NCI-H82 (cell line): ENCODE data around the gene SRXN1.

Experiments used
- DNase-seq: peaks from one replicate; lab custom pipeline; 2025; lab: John Stamatoyannopoulos, UW

Gene SRXN1

DNA sequence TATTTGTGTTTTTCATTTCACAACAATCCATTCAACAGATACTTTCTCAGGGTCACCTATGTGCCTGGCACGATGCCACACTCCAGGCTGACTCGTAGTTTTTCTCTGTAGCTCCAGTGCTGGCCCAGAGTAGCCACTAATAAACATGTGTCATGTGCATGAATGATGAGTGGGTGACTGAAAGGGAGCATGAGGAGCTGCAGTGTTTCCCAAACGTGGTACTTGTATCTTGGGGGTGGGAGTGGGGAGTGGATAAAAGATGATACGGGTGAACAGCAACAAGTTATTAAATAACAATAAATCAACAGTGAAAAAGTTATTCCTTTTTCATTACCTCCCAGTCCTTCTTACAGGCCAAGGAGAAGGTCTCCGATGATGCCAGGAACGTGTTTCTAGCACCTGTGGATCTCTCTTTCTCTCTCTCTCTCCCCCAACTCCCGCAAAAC, 17.1 kb downstream of the SRXN1 start:
- DNase-seq = peak; percentile 23

DNA sequence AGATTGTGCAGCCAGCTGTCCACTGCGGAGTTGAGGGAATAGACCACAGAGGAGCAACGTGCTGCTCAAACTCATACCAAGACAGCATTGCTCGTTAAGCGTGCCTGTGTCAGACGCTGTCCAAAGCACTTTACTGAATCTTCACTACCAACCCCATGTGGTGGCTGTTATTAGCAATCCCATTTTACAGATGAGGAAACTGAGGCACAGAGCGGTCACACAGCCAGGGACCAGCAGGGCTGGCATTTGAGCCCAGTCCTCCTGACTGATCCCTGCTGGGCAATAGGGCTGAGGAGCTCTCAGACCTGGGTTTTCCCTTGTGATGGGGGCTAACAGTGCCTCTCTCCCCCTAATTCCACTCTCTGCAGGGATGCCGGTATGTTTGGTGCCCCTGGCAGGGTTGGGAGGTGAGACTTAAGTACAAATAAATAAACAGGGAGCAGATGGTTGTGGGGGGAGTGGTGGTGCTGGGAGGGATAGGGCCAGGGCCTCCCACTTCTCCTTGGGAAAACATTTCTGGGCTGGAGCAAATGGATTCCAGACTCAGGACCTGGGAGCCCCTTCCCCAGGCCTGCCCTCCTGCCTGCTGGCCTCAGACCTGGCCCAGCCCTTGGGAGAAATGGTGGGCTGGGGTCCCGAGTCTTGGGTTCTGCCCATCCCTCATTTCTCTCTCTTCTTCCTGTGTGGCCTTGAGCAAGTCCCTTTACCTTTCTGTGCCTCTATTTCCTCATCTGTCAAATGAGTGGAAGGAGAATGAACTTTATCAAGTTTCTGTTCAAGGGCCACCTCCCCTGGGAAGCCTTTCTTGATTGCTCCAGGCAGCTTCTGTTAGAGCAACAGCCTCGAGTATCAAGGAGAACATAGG, 17.7 kb downstream of the SRXN1 start:
- DNase-seq = peak; percentile 88

DNA sequence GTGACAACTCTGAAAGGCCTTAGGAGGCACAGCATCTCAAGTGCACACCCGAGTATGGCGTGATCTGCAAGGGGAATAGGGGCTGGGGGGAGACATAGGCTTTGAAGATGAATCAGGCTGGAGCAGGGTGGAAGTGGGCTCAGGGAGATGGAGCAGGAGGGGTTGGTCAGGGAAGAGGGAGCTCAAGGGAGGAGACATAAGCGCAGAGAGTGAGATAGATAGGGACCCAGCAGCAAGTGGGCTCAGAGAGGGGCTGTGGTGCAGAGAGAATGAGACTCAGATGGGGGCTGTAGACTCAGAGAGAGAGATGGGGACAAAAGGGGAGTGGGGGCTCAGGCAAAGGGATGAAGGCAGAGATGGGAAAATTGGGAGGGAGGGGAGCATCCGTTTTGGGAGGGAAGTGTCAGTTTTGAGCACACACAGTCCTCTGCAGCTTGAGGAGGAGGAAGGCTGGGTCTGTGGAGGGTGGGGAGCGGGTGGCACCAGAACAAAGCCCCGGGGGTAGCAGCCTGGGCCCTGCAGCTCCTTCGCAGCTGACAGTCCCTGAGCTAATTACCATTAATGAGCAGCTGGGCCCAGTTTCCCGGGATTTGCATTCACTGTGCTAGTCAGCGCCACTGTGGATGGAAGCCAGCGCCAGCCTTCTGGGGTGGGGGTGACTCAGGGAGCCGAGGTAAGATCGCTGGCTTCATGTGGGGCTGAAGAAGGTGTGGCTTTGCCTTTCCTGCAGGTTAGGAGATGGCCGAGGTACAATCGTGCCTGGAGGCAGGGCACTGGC, 18.7 kb downstream of the SRXN1 start:
- peak; percentile 95 for DNase-seq

DNA sequence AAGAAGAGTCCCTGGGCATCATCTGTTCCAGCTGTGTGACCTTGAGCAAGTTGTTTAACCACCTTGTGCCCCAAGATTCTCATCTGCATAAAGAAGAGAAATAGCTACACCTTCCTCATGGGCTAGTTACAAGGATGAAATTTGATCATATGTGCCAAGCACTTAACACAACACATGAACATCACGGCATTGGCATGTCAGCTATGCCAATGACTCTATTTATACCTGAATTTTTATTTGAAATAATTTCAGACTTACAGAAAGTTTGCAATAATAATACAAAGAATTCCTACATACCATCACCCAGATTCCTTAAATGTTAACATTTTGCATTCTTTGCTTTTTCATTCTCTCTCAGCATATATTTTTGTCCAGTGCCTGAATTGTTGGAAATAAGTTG, 21.9 kb downstream of the SRXN1 start:
- DNase-seq = no peak

DNA sequence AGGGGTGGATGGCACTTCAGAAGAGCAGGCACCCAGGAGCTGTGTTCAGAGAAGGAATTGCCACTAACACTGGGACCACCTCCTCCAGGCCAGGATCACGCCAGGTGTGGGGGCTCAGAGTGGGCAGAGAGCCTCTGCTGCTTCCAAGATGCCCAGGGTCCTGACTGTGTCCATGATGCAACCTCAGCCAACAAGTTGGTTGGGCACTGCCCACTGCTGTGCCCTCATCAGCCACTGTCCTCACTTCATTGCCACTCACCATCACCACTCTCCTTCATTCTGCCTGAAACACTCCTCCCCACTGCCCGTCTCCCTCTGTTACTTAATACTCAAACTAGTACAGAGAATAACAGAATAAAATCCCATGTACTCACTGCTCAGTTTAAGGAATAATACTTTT, 26.4 kb downstream of the SRXN1 start:
- DNase-seq = no peak

DNA sequence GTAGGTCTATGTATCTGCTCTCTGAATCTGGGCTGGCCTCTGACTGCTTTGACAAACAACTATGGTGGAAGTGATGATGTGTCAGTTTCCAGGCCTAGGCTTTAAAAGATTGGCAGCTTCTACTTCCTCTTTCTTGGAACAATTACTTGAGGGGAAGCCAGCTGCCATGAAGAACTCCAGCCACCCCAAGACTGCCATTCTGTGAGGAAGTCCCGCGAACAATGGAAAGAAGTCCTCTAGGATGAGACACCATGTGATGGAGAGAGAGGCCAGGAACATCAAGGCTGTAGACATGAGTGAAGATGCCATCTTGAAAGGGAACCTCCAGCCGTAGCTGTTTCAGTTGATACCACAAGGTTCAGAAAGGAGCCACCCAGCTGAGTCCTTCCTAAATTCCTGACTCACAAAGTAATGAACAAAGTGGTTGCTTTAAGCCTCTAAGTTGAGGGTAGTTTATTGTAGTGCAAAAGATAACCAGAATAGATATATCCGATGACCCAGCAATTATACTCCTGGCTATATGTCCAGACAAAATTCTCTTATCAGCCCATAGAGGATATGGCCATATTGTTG, 27.6 kb downstream of the SRXN1 start:
- no peak for DNase-seq

DNA sequence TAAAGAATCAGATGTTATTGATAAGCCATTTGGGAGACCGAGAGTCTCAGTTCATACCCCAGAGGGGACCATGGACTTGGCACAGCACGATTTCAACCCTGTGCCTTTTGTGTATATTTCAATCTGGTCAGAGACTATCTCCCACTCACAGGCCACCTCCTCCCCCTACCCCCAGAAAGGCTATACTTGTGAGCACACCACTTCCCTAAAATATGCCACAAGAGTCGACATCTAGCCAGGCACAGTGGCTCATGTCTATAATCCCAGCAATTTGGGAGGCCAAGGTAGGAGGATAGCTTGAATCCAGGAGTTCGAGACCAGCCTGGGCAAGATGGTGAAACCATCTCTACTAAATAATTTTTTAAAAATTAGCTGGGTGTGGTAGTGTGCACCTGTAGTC, 29.3 kb downstream of the SRXN1 start:
- DNase-seq = no peak

DNA sequence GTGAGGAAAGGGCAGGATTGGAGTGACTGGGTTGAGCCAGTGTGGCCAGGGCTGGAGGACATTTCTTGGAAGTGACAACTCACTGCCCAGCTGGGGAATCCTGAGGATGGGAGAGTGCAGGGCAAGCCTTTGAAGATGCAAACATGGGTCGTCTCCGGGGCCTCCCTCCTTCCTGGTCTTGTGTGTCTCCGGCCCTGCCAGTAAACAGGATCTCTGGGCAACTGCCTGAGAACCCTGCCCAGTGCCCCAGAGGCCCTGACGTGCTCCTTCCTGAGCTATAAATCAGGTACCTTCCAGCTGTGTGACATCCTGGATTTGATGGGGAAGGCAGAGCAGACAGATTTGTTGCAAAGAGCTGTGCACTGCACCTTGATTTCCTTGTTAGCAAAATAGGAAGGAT, 30.0 kb downstream of the SRXN1 start:
- no peak for DNase-seq

DNA sequence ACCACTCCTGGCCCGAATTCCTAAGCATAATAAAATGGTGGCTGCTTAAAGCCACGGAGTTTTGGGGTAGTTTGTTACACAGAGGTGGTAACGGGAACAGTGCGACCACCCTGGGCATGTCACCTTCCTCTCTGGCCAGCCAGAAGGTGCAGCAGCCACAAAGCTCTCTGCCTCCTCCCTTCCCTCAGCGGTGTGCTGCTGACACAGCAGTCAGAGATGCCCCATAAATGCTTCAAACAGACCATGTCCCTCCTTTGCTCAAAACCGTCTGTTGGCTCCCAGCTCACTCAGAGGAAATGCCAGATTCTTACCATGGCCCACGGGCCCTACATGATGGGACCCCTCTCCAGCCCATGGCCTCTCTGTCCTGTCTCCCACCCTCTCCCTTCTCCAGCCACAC, 30.8 kb downstream of the SRXN1 start:
- DNase-seq = no peak

DNA sequence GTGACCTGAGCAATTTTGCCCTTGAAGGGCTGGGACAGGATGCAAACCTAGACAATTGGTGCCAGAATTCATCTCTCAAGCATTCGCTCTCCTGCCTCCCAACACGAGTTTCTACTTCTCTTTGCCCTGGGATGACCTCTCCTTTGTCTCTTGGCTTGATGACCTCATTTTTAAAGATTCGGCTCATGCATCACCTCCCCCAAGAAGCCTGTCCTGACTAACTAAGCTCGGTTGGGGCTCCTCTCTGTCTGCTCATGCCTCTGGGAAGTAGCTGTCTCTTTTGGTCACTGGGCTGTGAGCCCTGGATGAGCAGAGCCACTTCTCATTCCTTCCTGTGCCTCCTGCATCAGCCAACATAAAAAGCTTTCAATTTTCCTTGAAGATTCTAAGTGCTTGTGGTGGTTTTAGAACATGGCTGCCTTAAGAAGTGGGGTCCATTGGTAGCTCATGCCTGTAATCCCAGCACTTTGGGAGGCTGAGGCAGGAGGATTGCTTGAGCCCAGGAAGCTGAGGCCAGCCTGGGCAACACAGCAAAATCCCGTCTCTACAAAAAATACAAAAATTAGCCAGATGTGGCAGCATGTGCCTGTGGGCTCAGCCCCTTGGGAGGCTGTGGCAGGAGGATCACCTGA, 31.8 kb downstream of the SRXN1 start:
- DNase-seq = no peak

DNA sequence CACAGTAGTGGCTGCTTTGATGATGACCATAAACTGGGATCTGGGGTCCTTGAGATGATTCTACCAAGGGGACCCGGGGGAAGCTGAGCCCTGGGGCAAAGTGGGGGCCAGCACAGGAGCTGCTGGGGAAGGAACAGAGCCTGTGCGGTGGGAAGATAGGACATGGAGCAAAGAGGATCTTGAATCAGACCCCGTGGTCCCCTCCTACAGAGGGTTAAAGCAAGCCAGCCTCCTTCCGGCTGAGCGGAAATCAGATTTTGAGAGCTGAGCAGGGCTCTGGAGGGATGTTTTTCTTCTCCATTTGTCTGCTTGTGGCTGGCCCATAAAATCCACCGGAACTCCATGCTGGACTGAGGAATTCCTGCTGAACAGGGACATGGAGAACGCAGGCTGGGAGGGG, 32.8 kb downstream of the SRXN1 start:
- DNase-seq = no peak

DNA sequence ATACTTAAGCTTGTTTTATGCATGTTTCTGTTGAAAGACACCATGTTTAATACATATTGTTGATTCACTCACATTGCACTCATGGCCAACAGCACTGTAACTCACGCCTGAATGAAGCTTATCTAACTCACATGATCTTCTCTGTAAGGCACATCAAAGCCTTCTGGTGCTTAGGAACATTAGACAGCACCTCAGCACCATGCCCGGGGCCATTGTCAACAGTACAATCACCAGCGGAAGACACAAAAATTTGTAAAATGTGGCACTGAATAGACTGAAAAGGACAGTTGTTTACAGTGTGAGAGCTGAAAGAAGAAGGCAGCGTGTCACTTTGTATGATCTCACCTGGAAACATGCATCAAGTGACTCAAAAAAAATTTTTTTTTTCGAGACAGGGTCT, 34.0 kb downstream of the SRXN1 start:
- no peak for DNase-seq

DNA sequence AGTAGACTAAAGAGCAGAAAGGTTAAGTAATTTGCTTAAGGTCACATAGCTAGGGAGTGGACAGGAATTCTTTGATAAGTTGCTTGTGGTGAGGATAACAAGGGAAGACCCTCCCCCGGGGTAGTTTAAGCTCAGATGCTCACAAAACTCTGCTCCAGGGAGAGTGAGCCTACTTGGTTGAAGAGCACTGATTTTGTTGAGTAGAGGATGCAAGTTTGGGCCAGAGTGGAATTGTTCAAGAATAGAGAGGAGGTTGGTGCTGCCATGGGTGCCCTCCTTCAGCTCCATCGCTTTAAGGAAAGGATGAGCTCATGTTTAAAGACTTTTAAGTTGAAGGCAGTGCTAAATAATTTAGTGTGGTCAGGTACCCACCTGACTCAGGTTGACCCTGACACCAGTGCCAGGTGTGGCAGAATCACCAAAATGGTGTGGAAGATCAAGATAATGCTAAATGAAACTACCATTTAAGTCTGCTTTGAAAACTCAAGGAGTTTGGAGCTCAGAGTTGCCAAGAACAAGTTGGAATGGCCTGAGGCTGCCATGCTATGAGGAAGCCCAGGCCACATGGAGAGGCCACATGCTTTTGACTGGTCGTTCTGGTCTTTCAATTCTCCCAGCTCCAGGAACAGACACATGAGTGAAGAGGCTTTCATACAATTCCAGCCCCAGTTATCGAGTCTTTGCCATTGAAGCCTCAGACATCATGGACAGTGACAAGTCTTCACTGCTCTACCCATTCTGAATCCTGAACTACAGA, 34.9 kb downstream of the SRXN1 start:
- DNase-seq = no peak

DNA sequence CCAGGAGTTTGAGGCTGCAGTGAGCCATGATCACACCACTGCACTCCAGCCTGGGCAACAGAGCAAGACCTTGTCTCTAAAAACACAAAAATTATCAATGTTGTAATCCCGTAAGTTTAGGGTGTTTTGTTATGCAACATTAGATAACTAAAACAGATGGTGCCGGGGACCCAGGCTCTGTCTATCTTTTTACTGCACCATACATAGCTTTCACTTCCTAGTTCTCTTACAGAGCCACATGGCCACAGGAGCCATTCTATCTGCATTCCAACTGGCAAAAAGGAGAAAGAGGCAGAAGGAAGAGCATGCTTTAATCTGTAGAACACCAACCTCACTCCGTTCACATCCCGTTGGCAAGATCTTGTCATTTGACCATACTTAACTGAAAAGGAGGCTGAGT, 37.5 kb downstream of the SRXN1 start:
- no peak for DNase-seq

DNA sequence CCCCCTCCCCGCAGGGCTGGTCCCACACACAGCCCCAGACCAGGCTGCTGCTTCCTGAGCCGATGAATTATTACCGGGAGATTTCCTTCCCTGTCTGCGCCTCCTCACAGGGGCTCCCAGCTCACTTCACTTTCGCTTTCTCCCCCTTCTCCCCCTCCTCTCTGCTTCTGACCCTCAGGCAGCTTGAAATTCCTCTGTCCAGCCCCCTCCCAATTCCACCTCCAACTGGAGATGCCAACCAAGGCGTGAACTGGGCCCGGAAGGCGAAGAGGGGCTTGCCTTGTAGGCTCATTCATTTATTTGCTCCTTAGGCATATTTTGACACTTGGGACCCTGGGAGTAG, 41.2 kb downstream of the SRXN1 start:
- no peak for DNase-seq

DNA sequence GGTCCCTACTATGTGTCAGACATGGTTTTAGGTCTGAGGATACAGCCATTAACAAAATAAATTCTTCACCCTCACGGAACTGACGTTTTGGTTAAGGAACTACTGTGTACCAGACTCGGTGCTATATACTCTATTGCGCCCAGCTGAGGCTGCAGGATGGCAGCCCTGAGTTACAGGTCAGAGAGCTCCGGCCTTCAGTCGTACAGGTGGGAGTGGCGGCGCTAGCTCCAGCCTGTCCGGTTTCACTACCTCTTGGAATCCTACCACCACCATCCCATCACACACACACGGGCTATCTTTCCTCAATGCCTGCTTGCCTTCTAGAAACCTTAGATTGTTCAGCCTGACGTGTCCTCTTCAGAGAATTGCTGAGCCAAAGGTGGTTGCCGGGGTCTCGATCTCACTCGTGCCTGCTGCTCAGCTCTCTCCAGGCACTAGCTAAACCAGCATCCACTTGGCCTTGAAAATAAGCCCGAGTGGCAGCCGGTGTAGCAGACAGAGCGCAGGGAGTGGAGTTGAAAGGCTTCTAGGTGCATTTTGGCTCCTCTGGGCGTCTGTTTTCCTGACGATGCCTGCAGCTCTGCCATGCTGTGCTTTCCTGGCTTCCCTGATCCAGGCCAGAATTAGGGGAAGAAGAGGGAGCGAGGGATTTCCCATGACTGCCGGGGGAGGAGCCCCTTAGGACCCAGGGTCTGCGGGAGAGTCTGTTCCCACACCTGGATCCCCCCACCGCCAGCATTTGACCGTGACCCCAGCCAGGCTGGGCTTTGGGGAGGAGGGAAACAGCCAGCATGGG, 41.8 kb downstream of the SRXN1 start:
- no peak for DNase-seq

DNA sequence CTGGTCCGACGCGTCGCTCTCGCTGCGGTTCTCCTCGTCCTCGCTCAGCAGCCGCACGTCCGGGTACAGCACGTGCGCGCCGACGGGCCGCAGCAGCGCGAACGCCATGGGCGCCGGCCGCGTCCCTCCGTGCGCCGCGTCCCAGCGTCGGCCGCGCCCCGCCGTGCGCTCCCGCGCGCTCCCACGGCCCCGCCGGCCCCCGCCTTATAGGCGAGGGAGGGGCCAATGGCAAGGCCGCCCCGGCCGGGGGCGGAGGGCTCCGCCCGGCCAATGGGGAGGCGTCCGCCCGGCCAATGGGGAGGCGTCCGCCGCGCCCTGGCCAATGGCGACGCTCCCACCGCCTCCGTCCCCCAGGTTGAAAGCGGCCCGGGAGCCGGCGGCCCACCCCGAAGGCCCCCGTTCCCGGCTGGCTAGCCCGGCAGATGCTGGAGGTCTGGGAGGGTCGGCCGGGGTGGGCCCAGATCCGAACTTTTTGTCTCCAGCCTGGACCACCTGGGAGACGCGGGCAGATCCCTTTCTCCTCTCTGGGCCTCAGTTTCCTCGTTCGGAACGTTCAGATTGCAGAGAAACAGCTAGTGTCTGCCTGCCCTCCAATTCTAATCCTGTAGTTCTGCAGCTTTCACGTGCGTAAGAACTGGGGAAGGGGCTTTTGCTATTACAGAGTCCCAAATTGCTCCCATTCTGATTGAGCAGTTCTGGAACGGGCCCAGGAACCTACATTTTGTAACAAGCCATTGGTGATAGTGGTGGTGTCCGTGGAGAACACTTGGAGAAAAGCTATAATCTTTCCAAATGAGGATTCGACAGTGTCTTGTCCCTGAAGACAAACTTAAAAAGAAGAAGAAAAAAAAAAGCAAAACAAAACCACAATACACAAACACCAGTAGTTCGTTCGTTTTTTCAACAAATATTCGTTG, 42.6 kb downstream of the SRXN1 start, which contains the start of gene TCF15:
Gene TCF15, minus strand, starts transcription at position 180 of the 917 bp plus-strand sequence. Its CDS starts 72 bp downstream, at position 108.
- DNase-seq = peak; percentile 94

DNA sequence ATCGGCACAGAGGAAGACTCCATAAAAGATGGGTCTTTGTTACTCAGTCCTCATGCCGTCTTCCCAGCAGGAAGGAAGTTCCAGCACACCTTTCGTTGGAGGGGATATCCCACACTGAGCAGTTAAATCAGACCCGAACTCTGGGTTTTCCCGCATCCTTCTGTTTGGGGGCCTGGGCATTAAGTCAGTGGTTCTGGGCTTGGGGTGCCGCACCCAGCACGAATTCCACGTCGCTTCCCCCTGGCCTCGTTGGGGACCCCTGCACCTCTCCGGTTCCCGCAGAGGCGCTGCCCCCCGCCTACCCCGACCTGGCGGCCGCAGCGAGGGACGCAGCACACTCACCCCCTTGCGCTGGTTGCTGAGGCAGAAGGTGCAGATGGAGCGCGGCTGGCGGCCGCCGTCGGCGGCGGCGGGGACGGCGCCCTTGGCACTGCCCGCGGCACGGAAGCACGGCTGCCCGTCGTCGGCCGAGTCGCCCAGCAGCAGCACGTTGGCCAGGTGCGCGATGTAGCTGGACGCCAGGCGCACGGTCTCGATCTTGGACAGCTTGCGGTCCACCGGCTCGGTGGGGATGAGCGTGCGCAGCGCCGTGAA, 43.5 kb downstream of the SRXN1 start:
- peak; percentile 55 for DNase-seq

DNA sequence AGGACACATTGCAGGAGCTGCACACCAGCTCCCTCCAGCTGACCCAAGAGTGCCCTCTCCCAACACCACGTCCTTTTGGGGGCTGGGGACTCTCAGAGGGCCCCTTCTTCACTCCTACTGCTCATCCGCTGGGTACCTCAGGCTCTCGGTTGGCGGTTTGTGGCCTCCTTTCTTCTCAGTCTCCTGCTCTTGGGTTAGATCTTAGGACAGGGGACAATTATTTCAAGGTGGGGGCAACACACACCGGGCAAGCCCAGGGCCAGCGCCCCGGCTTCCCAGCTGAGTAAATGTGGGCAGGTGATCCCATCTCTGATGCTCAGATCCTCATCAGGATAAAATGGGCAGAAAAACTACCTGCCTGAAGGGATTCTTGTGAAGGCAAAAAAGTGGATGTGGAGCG, 44.0 kb downstream of the SRXN1 start:
- no peak for DNase-seq
